Measurements from ENCODE around the gene NEK2.

GRCh38 chr1:211677659-211678058 is 2.2 kb upstream of the NEK2 start:
- no peak for TF ChIP-seq CTCF (IDR thresholded peaks at IDR 0.05 in 8 of 11, conservative IDR thresholded peaks at IDR 0.05 in 3 of 11)
- TF ChIP-seq POLR2A (IDR thresholded peaks at IDR 0.05): no peak
- TF ChIP-seq POLR2AphosphoS5 (IDR thresholded peaks at IDR 0.05): no peak

Measured in spleen (tissue), 7 donors.